Heart left ventricle (tissue), 13 donors: Measurements from ENCODE around the gene GAS7.
A peak's percentile ranks its signal among the peaks of the same experiment; 100 is the strongest.

Experiments used
- CTCF ChIP-seq, 12 donors: fragments of 200-600 bp; sonication (generic) in 4 of 12; IDR thresholded peaks; one replicate each; pipeline versions ENCODE4 v1.5.0 to v1.8.0; 2018 to 2022; ENCODE audit warnings: antibody characterized with exemption in 12 of 12, mild to moderate bottlenecking in 5 of 12
- POLR2A ChIP-seq, 2 donors: fragments of 450-650 bp; IDR thresholded peaks; one replicate each; pipeline ENCODE4 v1.6.1; 2017; ENCODE audit warnings: antibody characterized with exemption in 2 of 2, mild to moderate bottlenecking in 2 of 2, moderate library complexity in 2 of 2
- donor health status: ischemic (EF 13 %, LVEDD 7.1; RV severe dilation, severe dysfunction).
- donor health status: DM: no; HTN: yes; CAD: no.
- donor health status: DM: no; HTN: no; CAD: no.
- donor health status: ischemic (EF 25% LVEDD 6.9; RV normal size, moderate dysfunction).
- donor health status: ischemic (EF 25% LVEDD 5.7; RV mildly dilated, moderate dysfunction).
- donor health status: ischemic (EF 35%, LVEDD 5.7; RV mildly dilated, moderate dysfunction).
- donor health status: nonischemic (EF 11% LVEDD 7.7; RV severe dilation, severe dysfunction).
- donor health status: DM: yes; HTN: yes; CAD: no.
- donor health status: PGD.
- donor health status: ischemic (EF 29% LVEDD 5.4; RV normal size, mild dysfunction).
- donor health status: nonischemic (EF 23%, LVEDD 6.1; RV moderate dilation, normal function).

- TF ChIP-seq CTCF (IDR thresholded peaks at IDR 0.05) (peak in 7 of 12 donors; percentile 15 to 40 (median 36)), POLR2A (IDR thresholded peaks at IDR 0.05) (no peak)
These were observed 269.6 kb downstream of the GAS7 start for GRCh38 chr17:9928601-9929333.
